Measurements from ENCODE around the gene C7orf25.
"Not testable (repeated sequence)": the region's sequence is repeated elsewhere in the genome, so short reads cannot be mapped to it uniquely, and the experiment has no call there.

C7orf25 gene

GRCh38 chr7:42928754-42929153 lies 16.9 kb upstream of the C7orf25 start:
- DNase-seq, result no peak

DNA sequence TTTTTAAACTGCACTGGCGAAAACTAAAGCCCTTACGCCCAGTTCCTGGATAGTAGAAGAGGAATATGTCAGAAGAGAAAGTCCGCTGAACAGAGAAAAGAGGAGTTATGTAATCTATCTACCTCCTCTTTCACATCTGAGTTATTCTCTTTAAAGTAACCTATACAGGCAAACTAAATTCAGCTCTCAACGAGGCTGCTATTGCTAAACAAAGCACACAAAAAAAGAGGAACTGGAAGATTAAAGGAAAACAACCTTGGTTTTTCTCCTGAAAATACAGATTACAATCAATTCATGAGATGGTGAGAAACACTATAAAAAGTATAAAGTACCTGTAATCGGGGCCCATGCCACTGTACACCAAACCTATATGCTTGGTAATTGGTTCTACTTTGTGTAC lies 14.3 kb upstream of the C7orf25 start:
- no peak for DNase-seq

GRCh38 chr7:42925630-42926029 lies 13.8 kb upstream of the C7orf25 start:
- DNase-seq, result no peak

DNA sequence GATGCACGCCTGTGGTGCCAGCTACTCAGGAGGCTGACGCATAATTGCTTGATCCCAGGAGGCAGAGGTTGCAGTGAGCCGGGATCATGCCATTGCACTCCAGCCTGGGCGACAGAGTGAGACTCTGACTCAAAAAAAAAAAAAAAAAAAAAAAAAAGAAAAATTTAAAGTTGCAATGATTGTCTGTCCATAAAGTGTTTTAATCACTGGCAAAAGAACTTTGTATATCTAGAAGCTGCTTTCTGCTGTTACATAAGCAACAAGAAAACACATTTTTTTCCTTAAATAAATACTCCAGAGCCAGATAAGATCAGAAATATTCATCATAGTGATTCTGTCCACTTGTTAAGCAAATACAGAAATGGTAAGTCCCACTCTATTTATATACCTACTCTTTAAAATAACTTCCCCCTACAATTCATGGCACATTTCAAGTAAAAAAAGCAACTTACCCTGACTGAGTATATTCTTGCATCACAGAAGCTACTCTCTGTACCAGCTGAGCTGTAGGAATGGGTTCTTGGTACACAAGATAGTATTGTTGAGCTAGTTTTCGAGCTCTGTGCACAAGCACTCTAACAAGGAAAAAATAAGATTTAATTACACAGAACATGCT lies 12.5 kb upstream of the C7orf25 start:
- no peak for DNase-seq

DNA sequence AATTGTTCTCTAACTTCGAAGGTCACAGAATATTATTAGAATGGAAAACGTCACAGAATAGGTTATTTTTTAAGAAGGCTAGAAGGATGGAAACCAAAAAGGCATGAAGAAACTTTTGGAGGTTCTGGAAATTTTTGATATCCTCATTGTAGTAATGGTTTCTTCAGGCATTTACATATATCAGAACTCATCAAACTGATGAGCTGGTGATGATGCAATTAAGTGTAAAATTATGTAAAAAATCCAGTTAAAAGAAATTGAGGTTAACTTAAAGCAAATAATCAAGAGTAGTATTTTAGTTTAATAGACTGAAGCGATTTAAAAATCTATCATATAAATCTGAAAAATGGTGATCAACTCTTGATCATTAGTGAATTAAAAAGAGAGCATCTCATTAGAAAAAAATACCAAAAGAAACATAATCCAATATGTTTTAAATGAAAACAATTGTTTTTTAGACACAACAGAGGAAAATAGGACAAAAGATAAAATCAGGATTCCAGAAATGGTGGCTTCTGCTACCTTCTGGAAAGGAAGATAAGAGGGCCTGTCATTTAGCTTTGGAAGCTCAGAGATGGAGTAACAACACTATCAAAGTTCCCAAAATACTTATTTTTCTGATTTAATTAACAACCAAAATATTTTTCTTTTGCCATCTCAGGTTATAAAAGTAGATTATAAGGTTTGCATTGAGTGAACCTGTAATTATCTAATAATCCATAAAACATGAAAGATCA lies 10.3 kb upstream of the C7orf25 start:
- DNase-seq, result no peak

- peak; percentile 19 for DNase-seq
Observed at GRCh38 chr7:42915356-42915755, 3.5 kb upstream of the C7orf25 start.

- peak; percentile 72 for DNase-seq
Observed at GRCh38 chr7:42914421-42915045, 2.7 kb upstream of the C7orf25 start.

DNA sequence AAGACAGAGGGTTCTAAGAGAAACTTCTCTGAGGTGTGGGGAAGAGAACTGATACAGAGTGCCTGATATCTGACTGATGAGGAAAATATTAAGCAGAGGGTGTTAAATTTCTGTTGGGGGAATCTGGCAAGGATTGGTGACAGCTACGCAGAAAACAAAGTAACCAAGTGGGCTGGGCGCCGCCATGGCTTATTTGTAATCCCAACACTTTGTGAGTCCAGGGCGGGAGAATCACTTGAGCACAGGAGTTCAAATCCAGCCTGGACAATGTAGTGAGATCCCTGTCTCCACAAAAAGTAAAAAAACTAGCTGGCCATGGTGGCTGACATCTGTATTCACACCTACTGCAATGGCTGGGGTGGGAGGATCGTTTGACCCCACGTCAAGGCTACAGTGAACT lies 2.1 kb upstream of the C7orf25 start:
- DNase-seq, result no peak

- no peak for DNase-seq
Observed at GRCh38 chr7:42913591-42913990, 1.7 kb upstream of the C7orf25 start.

- DNase-seq, result no peak
Observed at GRCh38 chr7:42910306-42910705, 1.6 kb downstream of the C7orf25 start.

- peak; percentile 50 for DNase-seq
Observed at GRCh38 chr7:42907316-42907715, 4.6 kb downstream of the C7orf25 start.

GRCh38 chr7:42906181-42906580 lies 5.7 kb downstream of the C7orf25 start:
- DNase-seq, result no peak

DNA sequence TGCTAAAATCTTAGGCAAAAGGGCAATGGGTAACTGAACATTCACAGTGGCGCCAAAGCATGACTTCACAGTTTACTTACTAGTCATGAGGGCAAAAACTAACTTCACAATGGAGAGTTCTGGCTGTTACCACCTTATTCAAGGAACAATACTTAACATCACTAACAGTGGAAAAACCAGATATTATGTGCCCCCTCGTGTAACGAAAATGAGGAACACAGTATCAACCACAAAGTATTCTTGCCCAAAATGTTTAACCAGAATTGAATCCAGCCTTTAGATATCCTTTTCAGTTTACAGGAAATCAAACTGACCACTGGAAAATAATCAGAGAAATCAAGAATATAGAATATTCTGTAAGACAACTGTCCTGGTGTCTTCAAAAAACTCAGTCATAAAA lies 9.5 kb downstream of the C7orf25 start:
- no peak for DNase-seq

GRCh38 chr7:42900842-42901241 lies 11.0 kb downstream of the C7orf25 start:
- DNase-seq, result no peak

GRCh38 chr7:42893346-42894240 lies 18.3 kb downstream of the C7orf25 start:
- DNase-seq, result no peak

DNA sequence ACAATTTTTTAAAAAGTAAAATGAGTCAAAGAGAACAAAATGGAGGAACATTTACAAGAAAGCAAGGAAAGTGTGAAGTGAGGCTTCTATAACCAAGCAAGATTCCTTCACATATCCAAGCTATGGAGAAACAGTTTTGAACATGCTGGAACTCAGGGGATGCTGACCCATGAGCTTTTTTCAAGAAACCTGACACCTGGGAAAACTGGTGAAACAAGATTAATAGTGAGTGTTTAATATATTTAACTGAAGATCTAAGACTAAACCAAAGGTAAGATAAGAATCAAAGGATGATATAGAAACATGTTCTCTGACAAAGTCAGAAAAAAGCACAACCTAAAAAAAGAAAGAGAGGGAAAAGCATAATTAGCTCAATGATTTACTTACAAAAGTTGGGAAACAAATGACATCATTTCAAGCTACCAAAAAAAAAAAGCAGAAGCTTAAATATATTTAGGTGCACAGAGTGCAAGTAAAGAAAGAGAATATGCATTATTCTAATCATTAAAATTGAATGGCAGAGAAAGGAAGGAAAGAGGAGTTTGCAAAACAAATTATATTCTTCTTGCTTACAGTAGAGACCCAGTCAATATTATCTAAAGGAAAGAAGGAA lies 24.9 kb downstream of the C7orf25 start:
- no peak for DNase-seq

DNA sequence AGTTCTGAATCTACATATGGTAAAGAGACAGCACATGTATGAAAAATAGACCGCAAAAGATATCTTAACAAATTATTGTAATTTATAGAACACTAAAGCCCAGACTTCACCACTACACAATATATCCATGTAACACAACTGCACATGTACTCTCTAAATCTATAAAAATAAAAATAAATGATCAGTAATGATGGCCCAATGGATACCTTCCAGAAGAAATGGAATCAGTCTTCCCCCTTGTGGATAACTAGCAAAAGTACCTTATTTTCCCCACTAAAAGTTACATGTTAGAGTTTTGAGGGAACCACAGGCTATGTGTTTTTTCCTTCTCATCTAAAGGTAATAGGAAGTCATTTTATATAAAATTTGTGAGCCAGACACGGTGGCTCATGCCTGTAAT lies 25.7 kb downstream of the C7orf25 start:
- DNase-seq, result peak; percentile 8

DNA sequence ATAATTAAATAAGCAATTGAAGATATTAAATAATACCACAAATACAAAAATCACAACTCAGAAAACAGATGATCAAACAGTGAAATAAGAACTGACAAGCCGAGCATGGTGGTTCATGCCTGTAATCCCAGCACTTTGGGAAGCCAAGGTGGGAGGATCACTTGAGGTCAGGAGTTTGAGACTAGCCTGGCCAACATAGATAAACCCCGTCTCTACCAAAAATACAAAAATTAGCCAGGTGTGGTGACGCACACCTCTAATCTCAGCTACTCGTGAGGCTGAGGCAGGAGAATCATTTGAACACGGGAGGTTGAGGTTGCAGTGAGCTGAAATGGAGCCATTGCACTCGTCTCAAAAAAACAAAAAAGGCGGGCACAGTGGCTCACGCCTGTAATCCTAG lies 26.7 kb downstream of the C7orf25 start:
- DNase-seq, result not testable (repeated sequence)

DNA sequence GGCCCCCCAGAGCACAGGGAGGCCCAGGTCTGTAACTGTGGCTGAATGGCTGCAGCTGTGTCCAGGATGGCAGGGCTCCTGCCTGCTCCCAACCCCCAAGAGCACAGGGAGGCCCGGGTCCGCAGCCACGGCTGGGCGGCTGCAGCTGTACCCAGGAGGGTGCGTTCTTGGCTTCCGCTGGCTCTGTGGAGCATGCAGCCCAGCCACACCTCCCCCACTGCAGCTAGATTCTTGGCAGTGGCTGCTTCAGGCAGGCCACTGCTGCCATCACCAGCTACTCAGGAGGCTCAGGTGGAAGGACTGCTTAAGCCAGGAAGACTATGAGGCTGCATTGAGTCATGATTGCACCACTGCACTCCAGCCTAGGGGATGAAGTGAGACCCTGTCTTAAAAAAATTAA lies 27.9 kb downstream of the C7orf25 start:
- no peak for DNase-seq

DNA sequence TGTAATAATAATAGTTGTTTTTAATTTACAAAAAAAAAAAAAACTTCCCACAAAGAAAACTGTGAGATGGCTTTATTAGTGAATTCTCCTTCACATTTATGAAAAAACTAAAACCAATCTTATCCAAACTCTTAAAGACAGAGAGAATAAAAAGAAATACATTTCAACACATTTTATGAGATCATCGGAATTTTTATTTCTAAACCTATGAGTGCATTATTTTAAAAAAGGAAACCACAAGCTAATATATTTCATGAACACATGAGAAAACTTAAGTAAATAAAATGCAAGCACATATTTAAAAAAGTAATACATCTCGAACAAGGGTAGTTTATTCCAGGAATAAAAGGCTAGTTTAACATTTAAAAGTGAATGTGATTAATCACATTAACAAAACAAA lies 31.5 kb downstream of the C7orf25 start:
- no peak for DNase-seq

DNA sequence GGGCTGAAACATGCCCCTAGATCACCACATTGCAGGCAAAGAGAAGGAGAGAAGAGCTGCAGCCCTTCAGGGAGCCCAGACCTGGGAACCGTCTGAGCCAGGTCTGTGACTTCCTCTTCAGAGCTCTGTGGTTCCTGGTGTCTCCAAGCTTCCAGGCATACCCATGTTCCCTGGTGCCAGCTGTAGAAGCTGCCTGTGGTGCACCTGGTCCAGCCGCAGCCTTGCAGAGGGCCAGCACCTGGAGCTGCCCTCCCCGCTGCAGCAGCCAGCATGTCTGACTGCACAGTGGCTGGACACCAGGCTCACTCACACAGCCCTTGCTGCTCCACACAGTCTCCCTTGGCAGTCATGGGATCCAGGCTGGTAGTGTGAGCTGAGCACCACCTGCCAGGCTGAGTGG lies 33.6 kb downstream of the C7orf25 start:
- DNase-seq, result no peak

- DNase-seq, result no peak
Observed at GRCh38 chr7:42877862-42878261, 34.0 kb downstream of the C7orf25 start.

Measured in EL (cell line).